Coronary artery (tissue), 2 donors: Measurements from ENCODE around the gene IFI27L2.

Experiments
- DNase-seq: peaks from one replicate; pipeline ENCODE4 v3.0.0-alpha.2; 2017; ENCODE audit warnings: low spot score
- H3K27ac ChIP-seq, 2 donors: fragments of 200-600 bp; sonication (generic); one replicate each; pipeline ENCODE4 v1.5.1; 2016 to 2019
- H3K4me3 ChIP-seq: fragments of 200-600 bp; sonication (generic); 2 replicates; pipeline ENCODE4 v1.5.1; 2016; ENCODE audit warnings: mild to moderate bottlenecking, moderate library complexity
- TF ChIP-seq, protein P1 (sequence below): fragments of 200-600 bp; sonication (generic); IDR thresholded peaks from one replicate; pipeline ENCODE4 v1.5.1; 2019; ENCODE audit warnings: antibody characterized with exemption

Gene IFI27L2

DNA sequence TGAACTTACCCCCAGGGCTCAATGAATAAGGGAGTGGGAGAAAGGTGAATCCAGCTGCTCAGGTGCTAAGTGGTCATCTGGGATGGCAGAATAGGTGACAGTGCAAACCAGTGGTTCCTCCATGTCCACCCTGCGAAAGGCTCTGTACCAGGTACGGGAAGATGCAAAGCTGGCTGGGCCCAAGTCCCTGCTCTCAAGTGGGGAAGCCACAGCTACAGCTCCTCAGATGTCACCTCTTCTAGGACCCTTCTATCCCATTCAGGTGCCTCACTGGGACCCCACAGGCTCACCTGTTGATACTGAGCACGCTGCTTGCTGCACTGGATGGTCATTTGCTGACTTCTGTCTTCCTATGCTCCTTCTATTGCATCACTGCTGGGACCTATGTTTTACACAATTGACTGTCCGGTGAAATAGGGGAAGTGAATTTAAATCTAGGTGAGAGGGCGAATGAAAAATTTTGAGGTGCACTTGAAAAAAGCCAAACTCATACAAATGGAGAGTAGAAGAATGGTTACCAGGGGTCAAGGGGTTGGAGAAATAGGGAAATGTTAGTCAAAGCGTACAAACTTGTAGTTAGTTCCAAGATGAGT lies 24.4 kb upstream of the IFI27L2 start:
- DNase-seq = no peak
- TF ChIP-seq, protein P1, sequence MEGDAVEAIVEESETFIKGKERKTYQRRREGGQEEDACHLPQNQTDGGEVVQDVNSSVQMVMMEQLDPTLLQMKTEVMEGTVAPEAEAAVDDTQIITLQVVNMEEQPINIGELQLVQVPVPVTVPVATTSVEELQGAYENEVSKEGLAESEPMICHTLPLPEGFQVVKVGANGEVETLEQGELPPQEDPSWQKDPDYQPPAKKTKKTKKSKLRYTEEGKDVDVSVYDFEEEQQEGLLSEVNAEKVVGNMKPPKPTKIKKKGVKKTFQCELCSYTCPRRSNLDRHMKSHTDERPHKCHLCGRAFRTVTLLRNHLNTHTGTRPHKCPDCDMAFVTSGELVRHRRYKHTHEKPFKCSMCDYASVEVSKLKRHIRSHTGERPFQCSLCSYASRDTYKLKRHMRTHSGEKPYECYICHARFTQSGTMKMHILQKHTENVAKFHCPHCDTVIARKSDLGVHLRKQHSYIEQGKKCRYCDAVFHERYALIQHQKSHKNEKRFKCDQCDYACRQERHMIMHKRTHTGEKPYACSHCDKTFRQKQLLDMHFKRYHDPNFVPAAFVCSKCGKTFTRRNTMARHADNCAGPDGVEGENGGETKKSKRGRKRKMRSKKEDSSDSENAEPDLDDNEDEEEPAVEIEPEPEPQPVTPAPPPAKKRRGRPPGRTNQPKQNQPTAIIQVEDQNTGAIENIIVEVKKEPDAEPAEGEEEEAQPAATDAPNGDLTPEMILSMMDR = no peak
- no peak overlapping the region for H3K27ac ChIP-seq

DNA sequence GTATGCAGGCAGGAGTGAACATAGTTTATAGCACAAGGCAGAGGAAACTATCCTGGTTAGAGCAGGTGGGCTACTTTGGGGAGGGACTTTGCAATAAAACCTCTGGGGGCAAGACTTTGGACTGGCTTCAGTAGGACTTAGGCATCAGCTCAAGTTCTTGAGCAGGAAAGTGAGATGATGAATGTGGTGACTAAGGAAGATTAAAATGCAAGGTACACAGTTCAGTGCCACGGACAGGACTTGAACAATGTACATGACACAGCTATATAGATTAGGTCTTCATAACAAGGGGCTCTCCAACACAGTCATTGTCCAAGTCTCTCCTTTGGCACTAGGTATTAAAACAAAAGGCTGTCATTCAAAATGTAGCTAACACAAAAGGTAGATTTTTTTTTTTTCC lies 23.3 kb upstream of the IFI27L2 start:
- TF ChIP-seq, protein P1 = no peak
- no peak overlapping the region for H3K4me3 ChIP-seq
- H3K27ac ChIP-seq = no peak overlapping the region
- DNase-seq = no peak

More for the DNA sequence above, 24.4 kb upstream of the IFI27L2 start:
- H3K4me3 ChIP-seq = no peak overlapping the region

DNA sequence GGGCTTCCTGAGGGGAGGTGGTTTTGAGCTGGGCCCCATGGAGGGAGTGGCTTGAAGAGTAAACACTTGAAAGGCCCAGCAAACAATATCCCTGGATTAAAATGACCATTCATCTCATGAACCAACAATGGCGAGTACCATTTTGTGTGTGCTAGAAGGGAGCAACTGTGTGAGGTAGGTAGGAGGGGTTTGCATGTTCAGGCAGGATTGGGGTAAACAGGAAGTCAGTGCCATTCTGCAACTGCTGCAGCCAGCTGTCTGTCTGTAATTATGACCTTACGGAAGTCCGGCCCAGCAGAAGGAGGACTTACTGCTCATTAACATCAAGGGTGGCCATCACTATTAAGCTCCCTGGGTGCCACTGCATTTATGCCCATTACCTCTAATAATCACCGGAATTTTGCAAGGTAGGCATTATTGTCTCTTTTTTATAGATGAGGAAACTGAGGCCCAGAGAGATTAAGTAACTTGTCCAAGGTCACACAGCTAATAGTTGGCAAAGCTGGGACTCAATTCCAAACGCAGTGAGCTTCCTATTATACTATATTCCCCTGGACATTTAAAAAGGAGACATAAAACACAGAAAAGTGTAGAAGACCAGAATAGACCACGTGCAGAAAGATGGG lies 16.6 kb upstream of the IFI27L2 start:
- TF ChIP-seq, protein P1 = no peak
- no peak overlapping the region for H3K27ac ChIP-seq
- no peak for DNase-seq
- H3K4me3 ChIP-seq = no peak overlapping the region

DNA sequence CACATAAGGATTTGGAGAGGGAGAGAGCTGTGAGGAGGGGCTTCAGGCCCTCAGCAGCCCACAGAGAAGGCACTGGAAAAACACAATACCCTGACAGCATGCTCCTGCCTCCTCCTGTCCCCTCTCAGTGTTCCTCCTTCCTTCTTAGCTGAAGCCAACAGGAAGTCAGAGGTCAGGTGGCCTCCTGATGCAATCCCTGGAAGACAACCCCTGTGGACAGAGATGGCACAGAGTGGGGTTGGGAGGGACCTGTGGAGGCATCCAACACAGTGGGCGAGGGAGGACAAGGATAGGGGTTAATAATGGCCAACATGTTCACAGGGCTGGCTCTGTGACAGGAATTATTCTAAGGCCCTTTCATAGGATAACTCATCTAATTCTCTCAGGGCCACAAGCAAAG lies 15.4 kb upstream of the IFI27L2 start:
- no peak for DNase-seq
- Histone ChIP-seq H3K27ac (no peak overlapping the region), H3K4me3 (no peak overlapping the region)
- TF ChIP-seq, protein P1 = no peak

DNA sequence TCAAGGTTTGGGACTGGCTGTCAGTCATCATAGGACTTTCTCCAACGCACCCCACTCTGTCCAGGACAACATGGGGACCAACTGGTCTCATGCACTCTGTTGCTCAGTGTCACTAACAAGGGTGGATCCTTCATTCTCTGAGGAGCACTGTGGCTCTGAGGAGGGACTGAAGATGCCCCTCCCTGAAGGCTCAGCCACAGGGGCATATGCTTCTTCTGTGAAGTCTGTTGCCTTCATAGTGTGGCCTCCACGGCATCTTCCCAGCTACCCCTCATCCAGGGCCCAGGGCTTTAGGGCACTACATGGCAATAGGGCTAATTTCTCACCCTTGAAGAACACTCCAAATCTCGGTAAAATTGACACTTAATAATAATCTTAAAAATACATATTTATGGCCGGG lies 14.3 kb upstream of the IFI27L2 start:
- TF ChIP-seq, protein P1 = no peak

DNA sequence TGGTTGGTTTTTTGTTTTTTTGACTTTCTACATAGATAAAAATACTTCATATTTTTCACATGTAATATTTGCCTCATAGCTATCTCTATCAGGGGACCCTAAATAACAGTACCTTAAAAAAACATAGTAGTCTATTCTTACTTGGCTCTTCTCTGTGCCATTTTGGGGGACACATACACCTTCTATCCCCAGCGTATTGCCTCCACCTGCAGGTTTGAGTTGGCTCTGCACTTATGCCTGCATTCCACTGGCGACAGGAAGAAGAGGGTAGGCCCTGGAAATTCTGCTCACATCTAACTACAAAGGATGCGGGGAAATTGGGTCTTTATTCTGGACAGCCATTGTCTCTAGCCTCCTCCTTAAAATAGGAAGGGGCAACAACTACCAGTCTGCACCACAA lies 13.8 kb upstream of the IFI27L2 start:
- DNase-seq = no peak
- H3K4me3 ChIP-seq = no peak overlapping the region
- TF ChIP-seq, protein P1 = no peak
- no peak overlapping the region for H3K27ac ChIP-seq

More for the DNA sequence above, 14.3 kb upstream of the IFI27L2 start:
- Histone ChIP-seq H3K27ac (no peak overlapping the region), H3K4me3 (no peak overlapping the region)
- no peak for DNase-seq

DNA sequence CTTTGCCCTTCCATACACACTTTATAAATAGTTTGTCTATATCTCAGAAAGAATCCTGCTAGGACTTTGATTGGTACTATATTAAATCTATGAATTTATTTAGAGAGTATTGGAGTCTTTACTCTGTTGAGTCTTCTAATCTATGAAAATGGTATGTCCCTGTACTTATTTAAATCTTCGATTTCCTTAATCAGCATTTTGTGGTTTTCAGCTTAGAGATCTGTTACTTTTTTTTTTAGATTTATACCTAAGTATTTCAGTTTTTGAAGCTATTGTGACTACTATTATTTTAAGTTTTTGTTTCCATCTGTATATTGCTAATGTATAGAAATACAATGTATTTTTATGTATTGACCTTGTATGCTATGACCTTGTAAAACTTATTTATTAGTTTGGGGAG lies 13.4 kb upstream of the IFI27L2 start:
- no peak for DNase-seq
- no peak overlapping the region for H3K27ac ChIP-seq
- H3K4me3 ChIP-seq = no peak overlapping the region
- TF ChIP-seq, protein P1 = no peak
